OCI-LY3 (cell line): ENCODE results near the gene SDHAF3.
"Not testable (repeated sequence)": the region's sequence is repeated elsewhere in the genome, so short reads cannot be mapped to it uniquely, and the experiment has no call there.

Experiments used
- H2AFZ ChIP-seq: fragments of 200-600, 300-600 bp; shearing (Covaris generic); 2 replicates; pipeline ENCODE4 v1.6.0; 2014; ENCODE audit warnings: antibody characterized with exemption, low read depth, low read length
- H3K27ac ChIP-seq: fragments of 200-600, 300-600 bp; sonication (generic); 2 replicates; pipeline ENCODE4 v1.5.1; 2014; ENCODE audit warnings: mild to moderate bottlenecking, low read length, moderate library complexity, mixed read lengths
- H3K27me3 ChIP-seq: fragments of 200-600, 300-600 bp; sonication (generic); 2 replicates; pipeline ENCODE4 v1.6.1; 2014; ENCODE audit warnings: low read depth, low read length, mixed read lengths
- H3K36me3 ChIP-seq: fragments of 200-600, 300-600 bp; sonication (generic); replicated peaks from 2 replicates; pipeline ENCODE3; 2014; ENCODE audit warnings: low read depth, low read length, mixed read lengths
- H3K4me1 ChIP-seq: fragments of 300-600, 200-600 bp; sonication (generic); 2 replicates; pipeline ENCODE4 v1.6.1; 2014; ENCODE audit warnings: low read length, mixed read lengths
- H3K4me2 ChIP-seq: fragments of 200-600, 300-600 bp; sonication (generic); 2 replicates; pipeline ENCODE4 v1.6.1; 2014; ENCODE audit warnings: low read length, mixed read lengths
- H3K4me3 ChIP-seq: fragments of 300-600, 200-600 bp; sonication (generic); 2 replicates; pipeline ENCODE4 v1.5.1; 2014; ENCODE audit warnings: antibody characterized with exemption, mild to moderate bottlenecking, low read length, moderate library complexity
- H3K79me2 ChIP-seq: fragments of 300-600, 200-600 bp; shearing (Covaris generic); 2 replicates; pipeline ENCODE4 v1.6.1; 2014; ENCODE audit warnings: mild to moderate bottlenecking, low read length, mixed read lengths
- H3K9ac ChIP-seq: fragments of 300-600, 200-600 bp; shearing (Covaris generic); 2 replicates; pipeline ENCODE4 v1.6.0; 2014; ENCODE audit warnings: mild to moderate bottlenecking, low read length, moderate library complexity
- H3K9me3 ChIP-seq: fragments of 200-600, 300-600 bp; shearing (Covaris generic); 2 replicates; pipeline ENCODE4 v1.6.1; 2014; ENCODE audit warnings: low read length, mixed read lengths; ENCODE audit not compliant: insufficient read depth
- H4K20me1 ChIP-seq: fragments of 200-600, 300-600 bp; sonication (generic); 2 replicates; pipeline ENCODE4 v1.6.1; 2016; ENCODE audit warnings: low read length, mixed read lengths; ENCODE audit not compliant: insufficient read depth
- CTCF ChIP-seq: fragments of 200-600, 300-600 bp; sonication (generic); IDR thresholded peaks from 2 replicates; pipeline ENCODE4 v1.5.1; 2014; ENCODE audit warnings: antibody characterized with exemption, low read length, low read depth
- EZH2phosphoT487 ChIP-seq: fragments of 200-600 bp; shearing (Covaris generic); IDR thresholded peaks from 2 replicates; pipeline ENCODE4 v1.6.1; 2018; ENCODE audit warnings: antibody characterized with exemption, mixed run types, low read depth

Gene SDHAF3

GRCh38 chr7:97117372-97118188 is at the start of gene SDHAF3:
TSS of gene SDHAF3 (plus strand) at chr7:97117698. CDS start at chr7:97117724, 26 bp downstream.
- H2AFZ ChIP-seq: peak within 1 kb of the TSS; percentile 84
- H3K27ac ChIP-seq: peak within 1 kb of the TSS; percentile 65
- no peaks in the 10 kb centered on the region for H3K9me3 ChIP-seq
- H3K9ac ChIP-seq: peak within 1 kb of the TSS; percentile 88
- no peaks in the 10 kb centered on the region for H3K27me3 ChIP-seq
- peak within 1 kb of the TSS; percentile 91 for H3K4me3 ChIP-seq
- peaks cover 2% of the 10 kb centered on the region for H3K36me3 ChIP-seq
- peaks cover 49% of the 10 kb centered on the region for H3K79me2 ChIP-seq
- peak within 1 kb of the TSS; percentile 80 for H3K4me2 ChIP-seq
- peaks cover 20% of the 10 kb centered on the region for H3K4me1 ChIP-seq
- no peak for TF ChIP-seq EZH2phosphoT487
- peak; percentile 17; the same call in 1 of the 2 replicates for TF ChIP-seq CTCF
- no peaks in the 10 kb centered on the region for H4K20me1 ChIP-seq

- H3K27me3 ChIP-seq, H4K20me1 ChIP-seq, H3K4me3 ChIP-seq, H3K27ac ChIP-seq, H3K9me3 ChIP-seq, H3K4me2 ChIP-seq, H3K36me3 ChIP-seq, H3K9ac ChIP-seq, H3K4me1 ChIP-seq, H2AFZ ChIP-seq, H3K79me2 ChIP-seq: not testable (repeated sequence)
Observed at GRCh38 chr7:97072025-97072424, 45.5 kb upstream of the SDHAF3 start.

- Histone ChIP-seq H2AFZ (no peak overlapping the region), H3K4me1 (peaks cover 19% of the 10 kb centered on the region), H3K79me2 (no peaks in the 10 kb centered on the region), H3K4me2 (no peak overlapping the region), H3K27ac (no peak overlapping the region), H4K20me1 (no peaks in the 10 kb centered on the region), H3K9me3 (no peaks in the 10 kb centered on the region), H3K9ac (no peak overlapping the region), H3K4me3 (no peak overlapping the region), H3K27me3 (peaks cover under 1% of the 10 kb centered on the region; the same call in 1 of the 2 replicates), H3K36me3 (no peaks in the 10 kb centered on the region)
- no peak for TF ChIP-seq CTCF
- no peak for TF ChIP-seq EZH2phosphoT487
Observed at GRCh38 chr7:97075928-97076327, 41.6 kb upstream of the SDHAF3 start.

GRCh38 chr7:97078023-97078969 is 39.2 kb upstream of the SDHAF3 start:
- Histone ChIP-seq H4K20me1 (no peaks in the 10 kb centered on the region), H3K9me3 (no peaks in the 10 kb centered on the region), H3K4me1 (peaks cover 19% of the 10 kb centered on the region), H3K27ac (no peak overlapping the region), H3K79me2 (no peaks in the 10 kb centered on the region), H3K4me2 (peak overlapping the region; percentile 84), H3K9ac (0 out of 2 replicates have a peak overlapping the region, but pooled peaks have one; percentile 21), H3K27me3 (peaks cover 8% of the 10 kb centered on the region; the same call in 1 of the 2 replicates), H3K36me3 (no peaks in the 10 kb centered on the region), H3K4me3 (peak overlapping the region; percentile 63), H2AFZ (no peak overlapping the region)
- TF ChIP-seq EZH2phosphoT487: no peak
- no peak for TF ChIP-seq CTCF
